ENCODE data around the gene ZMYND10.

The ZMYND10 gene

DNA sequence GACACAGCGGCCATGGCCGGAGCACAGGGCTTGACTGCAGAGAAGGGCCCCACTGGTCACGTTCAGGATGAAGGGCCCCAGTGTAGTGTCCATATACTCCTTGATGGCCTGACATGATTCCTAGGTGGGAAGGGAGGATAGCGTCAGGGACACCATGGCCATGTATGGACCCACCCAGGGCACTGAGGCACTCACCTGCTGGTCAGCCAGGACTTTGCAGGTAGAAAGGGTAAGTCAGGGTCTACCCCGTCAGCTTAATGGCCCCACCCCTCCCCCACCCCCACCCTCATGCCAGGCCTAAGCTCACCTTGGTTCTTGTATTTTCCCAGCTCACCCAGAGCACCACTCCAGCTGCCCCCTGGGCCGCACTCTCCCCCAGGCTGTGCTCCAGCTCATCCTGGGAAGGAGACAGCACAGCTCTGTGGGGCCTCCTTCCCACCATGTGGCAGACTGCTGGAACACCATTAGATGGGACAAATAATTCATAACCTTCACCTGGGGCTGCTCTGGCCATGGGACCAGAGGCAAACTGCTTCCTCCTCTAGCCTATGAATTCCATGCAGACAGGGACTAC lies 44.8 kb downstream of the ZMYND10 start:
- DNase-seq = no peak

DNA sequence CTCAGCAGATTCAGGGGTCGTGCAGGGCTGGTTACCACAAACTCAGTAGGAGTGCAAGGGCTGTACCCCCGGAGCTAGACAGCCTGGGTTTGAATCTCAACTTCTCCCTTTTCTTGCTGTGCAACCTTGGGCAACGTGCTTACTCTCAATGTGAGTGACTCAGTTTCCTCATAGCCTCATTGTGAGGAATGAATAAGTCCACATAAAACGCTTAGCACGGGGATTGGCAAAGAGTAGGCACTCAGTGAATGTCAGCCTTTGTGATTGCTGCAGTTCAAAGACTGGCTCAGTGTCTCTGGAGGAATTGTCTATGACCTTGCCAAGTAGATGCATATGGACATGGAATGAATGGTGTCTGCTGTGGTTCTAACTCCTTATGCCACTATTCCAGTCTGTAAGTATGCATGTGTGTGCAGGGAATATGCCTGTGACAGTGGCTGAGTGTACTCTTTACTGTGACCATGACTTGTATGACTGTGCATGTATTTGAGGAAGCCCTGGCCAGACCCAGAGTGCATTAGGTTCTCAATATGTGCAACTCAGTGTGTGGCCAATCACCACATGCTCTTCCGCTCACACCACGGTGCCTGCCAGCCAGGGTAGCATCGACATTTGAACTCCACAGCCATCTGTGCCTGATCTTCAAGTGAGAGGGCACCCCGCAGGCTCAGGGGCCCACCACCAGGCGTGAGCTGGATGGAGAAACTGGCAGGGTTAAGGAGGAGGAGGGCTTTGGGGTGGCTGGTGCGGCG lies 45.4 kb downstream of the ZMYND10 start:
- DNase-seq = no peak

DNA sequence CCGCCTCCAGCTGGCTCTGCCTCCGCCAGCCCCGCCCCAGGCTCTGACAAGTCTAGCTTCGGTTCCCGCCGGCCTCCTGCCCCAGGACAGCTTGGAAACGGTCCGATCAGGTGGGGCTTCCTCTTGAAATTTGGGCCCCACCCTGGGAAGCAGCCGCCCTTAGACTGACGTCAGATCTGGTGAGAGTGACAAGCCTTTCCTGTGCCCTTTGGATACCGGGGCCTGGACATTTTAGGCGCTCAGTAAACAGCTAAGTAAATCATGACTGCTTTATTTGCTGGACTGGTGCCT lies 45.9 kb downstream of the ZMYND10 start:
- no peak for DNase-seq

DNA sequence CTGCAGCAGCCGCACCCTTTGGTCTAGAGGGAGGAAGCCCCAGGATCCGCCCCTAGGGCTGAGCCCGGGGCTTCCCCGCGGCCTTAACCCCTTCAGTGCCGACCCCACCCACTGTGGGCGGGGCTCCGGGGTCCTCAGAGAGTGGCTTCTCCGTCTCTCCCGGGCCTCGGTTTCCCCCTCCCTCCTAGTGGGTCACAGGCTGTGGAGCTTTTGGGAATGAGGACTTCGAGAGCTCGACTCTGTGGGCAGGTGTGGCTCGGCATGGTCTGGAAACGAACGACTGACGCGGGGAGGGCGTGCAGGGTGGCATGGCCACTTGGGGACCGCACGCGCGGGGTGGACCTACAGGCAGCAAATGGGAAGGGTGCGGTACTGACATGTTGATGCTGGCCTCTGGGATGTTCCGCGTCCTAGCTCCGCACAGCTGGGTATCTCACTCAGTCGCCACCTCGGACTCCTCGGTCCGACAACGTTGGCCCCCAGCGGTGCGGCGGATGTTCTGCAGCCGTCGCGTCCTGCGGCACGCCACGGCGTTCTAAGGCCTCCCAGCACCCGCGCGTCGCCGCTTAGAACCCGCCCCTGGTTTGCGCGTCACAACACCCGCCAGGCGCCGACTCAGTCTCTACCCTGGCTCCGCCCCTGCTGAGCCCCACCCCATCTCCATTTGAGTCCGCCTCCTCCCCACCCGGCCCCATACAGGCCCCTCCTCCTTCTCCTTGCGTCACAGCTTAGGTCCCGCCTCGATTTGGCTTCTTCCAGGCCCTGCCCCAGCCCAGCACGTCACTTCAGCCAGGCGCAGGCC lies 46.5 kb downstream of the ZMYND10 start, which contains the start of the genes HYAL3 and NAA80:
Gene HYAL3, minus strand, starts transcription at position 570 of the 802 bp plus-strand sequence. CDS start 3,803 bp downstream, outside the sequence.
Gene NAA80, minus strand, starts transcription at position 570 of the 802 bp plus-strand sequence. CDS start 1,942 bp downstream, outside the sequence.
- DNase-seq = peak; percentile 99

DNA sequence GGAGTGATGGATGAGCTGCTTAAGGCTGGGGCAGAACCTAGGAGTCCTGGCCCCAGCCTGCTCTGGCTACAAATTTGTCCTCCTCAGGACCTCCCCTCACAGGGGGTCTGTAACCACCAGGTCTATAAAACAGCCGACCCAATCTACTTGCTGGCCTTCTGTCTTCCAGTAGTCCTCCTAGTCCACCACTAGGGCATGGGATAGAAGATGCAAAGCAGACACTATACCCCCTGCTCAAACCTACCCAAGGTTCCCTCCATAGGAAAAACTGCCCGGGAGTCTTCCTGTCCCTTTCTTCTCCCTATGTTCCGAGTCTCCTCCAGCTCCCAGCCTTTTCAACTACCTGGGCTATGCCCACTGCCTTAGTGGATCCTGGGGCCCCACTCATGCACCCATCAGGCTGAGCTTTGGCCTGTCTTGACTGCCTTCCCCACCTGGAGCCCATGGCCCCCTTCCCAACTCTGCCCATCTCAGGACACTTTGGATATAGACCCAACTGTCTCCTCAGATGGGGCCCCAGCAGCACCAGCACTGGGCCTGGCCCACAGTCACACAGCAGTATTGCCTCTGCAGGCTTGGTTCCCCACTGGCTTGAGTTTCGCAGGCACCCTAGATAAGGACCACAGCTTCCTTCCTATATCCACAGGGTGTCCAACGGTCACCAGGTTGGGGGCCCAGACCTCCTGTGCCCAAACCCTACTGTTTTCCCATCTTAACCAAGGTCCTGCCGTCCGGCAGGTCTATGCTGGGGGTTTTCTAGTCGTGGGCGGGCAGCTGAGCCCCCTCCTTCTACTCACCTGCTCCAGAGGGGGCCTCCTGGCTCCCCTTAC lies 47.4 kb downstream of the ZMYND10 start:
- DNase-seq = no peak

DNA sequence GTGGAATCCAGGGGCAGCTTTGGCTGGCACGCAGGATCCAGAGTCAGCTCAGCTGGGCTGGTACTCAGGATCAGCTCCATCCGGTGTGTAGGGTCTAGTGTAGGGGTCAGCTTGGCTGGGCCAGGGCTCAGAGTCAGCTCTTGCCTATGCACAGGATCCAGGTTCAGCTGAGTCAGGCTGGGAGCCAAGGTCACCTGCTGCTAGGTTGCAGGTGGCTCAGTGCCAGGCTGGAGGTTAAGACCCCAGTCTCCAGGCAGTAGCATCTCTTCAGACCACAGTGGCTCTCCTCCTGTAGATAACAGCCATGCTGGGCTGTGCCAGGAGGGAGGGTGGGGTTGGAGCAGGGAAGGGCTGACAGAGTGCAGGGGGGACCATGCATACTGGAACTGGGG lies 48.2 kb downstream of the ZMYND10 start:
- DNase-seq = no peak

DNA sequence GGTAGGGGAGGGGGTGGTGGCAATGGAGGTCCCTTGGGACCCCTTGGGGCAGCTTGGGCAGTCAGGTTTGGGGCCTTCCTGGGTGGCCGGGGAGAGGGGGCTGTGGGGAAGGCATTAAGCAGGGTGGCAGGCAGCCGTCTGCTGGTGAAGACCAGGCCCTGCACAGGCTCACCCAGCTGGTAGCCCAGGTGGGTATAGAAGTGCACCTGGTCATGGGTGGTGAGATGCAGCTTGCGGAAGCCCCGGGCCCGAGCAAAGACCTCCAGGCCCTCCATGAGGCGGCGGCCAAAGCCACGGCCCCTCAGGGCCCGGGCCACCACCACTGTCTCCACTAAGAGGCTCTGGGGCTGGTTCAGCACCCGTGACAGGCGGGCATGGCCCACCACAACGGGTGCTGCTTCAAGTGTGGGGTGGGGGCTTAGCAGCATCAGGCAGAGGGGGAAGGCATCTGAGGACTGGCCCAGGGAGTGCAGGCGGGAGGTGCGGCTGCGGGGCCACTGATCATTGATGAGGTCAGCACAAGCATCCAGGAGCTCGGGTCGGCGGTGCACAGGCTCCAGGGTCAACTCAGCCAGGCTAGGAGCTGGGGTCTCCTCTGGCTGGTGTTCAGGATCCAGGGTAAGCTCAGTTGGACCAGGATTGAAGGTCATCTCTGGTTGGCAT lies 48.7 kb downstream of the ZMYND10 start:
- no peak for DNase-seq

DNA sequence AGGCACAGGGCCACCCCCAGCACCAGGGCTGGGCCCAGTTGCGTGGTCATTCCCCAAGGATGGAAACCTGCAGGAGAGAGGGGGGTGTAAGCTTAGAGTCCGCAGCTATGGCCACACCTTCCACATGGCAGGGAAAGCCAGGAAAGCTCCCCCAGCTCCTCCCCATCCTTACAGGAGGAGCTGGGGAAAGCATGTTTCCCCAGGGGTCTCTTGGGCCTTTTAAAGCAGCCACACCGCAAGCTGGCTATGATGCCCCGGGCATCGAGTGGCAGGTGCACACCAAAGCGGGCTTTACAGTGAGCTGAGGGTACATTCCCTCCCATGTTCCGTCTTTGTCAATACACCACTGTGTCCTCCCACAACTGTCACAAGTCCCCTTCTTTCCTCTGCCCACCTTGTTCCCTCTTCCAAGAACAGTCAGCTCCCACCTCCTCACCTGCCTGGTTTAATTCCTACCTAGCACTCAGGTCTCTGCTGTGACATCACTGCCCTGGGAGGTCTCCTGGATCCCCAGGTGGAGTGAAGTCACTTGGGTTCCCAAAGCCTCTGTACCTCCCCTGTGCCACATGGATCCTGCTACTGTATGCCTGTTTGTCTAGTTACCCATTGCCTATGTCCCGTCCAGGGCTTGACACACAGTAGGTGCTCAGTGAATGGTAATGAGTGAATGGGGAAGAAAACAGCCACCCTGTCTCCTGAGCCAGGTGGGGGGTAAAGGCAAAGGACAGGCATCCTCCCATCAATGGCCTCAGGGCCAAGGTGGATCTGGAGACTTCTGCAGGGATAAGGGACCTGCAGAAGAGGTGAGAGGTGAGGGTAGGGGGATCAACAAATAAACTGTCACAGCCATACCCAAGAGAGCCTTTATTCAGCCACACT lies 49.7 kb downstream of the ZMYND10 start:
- DNase-seq = no peak

DNA sequence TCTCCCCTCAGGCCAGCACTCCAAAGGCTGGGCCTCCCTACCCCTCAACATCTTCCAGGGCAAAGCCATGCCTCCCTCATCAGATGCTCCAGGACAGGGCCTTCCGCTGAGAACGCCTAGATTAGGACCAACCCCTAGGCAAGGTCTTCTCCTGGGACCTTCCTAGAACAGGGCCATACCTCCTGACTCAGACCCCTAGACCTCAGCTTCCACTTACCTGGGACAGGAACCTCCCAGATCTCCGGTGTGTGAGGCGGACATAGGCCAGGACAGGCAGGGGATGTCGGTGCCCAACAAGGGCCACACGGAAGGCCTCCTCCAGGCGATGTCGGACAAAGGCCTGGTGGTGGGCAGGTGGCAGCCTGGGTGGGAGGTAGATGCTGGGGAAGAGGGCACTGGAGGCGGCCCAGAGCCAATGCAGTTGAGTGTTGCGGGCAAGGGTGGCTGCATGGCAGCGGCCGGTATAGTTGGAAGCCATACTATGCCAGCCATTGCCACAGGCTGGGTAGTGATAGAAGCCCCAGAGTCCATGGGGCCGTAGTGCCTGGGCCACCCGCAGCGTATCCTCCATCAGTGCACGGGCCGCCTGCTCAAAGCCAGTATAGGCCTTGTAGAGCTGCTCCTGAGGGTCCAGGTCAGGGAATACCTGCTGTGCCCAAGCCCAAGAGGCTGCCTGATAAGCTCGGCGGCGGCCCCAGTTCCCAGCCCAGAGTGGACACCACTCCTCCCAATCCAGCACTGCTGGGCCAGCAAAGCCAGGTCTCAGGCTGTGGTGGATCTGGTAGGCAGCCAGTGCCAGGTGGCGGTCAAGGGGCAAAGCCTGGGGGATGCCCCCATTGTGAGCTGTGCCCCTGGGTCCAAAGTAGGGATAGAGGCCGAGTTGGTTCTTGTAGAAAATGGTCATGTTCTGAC lies 50.8 kb downstream of the ZMYND10 start:
- no peak for DNase-seq

DNA sequence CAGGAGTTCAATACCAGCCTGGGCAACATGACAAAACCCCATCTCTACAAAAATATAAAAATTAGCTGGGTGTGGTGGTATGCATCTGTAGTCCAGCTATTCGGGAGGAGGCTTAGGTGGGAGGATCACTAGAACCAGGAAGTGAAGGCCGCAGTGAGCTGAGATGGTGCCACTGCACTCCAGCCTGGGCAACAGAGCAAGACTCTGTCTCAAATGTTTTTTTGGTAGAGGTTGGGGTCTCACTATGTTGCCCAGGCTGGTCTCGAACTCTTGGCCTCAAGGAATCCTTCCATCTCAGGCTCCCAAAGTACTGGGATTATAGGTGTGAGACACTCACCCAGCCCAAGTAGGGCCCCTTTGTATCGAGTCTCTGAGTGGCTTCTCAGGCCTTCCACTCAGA lies 51.4 kb downstream of the ZMYND10 start:
- no peak for DNase-seq

DNA sequence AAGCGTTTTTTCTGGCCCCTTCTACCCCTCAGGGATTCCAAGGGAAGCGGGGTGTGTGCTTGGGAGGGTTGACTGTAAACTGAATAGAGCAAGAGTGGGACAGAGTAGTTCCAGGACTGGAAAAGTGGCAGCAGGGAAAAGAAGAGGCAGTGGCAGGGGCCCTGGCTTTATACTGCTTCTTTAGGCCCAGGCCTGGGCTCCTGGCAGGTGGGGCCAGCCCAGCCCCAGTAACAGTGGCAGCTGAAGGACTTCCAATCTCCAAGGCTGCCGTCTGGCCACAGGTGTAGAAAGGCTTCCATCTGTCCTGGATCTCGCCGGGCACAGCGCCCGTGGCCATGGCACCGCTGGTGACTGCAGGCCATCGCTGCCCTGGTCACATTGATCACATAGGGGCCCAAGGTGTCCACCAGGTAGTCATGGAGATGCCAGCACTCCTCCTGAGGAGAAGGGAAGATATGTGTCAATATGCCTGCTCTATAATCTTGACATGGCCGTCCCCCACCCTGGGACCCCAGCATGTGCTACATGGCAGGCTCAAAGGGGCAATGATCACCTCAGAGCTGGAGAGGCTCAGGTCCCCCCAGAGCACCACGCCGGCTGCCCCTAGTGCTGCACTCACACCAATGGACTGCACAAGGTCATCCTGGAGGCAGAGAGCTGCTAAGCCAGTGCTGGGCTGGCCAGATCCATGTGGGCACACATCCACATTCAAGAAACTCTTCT lies 52.3 kb downstream of the ZMYND10 start:
- DNase-seq = no peak

DNA sequence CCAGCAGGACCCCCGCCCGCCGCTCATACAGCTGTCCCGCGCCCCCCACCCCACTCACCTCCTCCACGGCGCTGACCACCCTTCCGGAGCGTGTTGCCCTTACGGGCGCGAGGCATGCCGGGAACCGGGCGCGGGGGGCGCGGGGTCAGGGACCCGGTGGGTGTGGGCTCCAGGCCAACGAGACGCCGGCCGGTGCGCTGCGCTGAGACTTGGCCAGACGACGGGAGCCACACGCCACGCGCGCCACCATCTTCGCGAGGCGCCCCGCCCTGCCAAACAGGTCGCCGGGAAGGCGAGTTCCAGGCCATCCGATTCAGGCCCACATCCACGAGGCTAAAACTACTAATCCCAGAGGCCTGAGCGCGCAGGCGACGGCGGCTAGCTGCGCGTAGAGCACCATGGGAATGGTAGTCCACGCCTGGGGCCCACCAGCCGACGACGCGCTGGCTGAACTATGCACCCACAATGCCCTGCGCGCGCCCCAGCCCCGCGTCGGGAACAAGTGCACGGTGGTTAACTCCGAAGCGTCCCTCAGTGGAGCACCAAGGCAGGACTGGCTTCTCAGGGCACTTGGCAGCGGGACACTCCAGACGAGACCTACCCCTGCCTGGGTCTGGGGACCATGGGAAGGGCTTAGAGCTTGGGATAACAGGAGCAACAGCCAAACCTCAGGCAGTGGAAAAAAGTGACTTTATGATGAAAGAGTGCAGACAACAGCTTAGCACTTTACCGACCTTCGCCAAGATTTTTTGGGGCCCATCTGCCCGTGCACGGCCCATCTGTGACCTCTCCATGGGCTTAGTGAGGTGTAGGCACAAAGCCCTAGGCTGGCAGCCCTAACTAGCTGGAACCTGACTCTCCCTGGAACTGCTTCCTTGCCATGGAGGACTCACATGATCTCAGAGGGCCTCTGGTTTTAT lies 53.1 kb downstream of the ZMYND10 start, which contains the start of gene IFRD2:
Gene IFRD2, minus strand, starts transcription at position 271 of the 920 bp plus-strand sequence. Its CDS starts 155 bp downstream, at position 116.
- peak; percentile 93 for DNase-seq
